ENCODE measurements around the gene MTHFD2.

The MTHFD2 gene

DNA sequence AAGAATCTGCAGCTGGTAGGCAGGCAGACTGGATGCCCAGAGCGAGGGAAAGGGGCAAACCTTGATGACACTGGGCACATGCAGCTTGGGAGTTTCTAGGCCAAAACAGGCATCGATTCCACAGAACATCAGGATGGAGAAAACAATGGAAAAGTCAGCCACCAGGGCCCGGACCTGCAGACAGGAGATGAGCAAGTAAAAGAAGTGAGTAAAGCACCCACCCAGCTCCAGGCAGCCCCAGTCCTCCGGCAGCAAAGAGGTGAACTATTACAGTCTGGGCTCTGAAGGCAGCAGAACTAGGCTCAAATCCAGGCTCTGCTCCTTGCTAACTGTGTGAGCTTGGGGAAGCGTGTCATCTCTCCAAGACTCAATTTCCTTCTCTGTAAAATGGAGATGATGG, 36.6 kb downstream of the MTHFD2 start:
- H4K20me1 ChIP-seq (ENCODE audit: insufficient read depth, low read length) = no peaks in the 10 kb centered on the region
- H3K79me2 ChIP-seq (ENCODE audit: insufficient read depth, low read length) = no peaks in the 10 kb centered on the region
- H3K9me2 ChIP-seq (ENCODE audit: low read depth, low read length) = no peaks in the 10 kb centered on the region
- peaks cover 8% of the 10 kb centered on the region; the same call in 1 of the 2 replicates for H3K27me3 ChIP-seq (ENCODE audit: insufficient read depth, low read length)
- H3K27ac ChIP-seq (ENCODE audit: low read depth, low read length, poor library complexity, severe bottlenecking) = no peak overlapping the region
- H3K4me3 ChIP-seq (ENCODE audit: low read depth, low read length, poor library complexity, severe bottlenecking) = no peak overlapping the region
- H3K4me1 ChIP-seq (ENCODE audit: insufficient read depth, low read length, severe bottlenecking) = no peaks in the 10 kb centered on the region
- TF ChIP-seq, protein P1, sequence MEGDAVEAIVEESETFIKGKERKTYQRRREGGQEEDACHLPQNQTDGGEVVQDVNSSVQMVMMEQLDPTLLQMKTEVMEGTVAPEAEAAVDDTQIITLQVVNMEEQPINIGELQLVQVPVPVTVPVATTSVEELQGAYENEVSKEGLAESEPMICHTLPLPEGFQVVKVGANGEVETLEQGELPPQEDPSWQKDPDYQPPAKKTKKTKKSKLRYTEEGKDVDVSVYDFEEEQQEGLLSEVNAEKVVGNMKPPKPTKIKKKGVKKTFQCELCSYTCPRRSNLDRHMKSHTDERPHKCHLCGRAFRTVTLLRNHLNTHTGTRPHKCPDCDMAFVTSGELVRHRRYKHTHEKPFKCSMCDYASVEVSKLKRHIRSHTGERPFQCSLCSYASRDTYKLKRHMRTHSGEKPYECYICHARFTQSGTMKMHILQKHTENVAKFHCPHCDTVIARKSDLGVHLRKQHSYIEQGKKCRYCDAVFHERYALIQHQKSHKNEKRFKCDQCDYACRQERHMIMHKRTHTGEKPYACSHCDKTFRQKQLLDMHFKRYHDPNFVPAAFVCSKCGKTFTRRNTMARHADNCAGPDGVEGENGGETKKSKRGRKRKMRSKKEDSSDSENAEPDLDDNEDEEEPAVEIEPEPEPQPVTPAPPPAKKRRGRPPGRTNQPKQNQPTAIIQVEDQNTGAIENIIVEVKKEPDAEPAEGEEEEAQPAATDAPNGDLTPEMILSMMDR (IDR thresholded peaks at IDR 0.05; ENCODE audit: low read length) = no peak
- TF ChIP-seq EZH2 (IDR thresholded peaks at IDR 0.05; ENCODE audit: borderline replicate concordance, low read length) = no peak
- no peaks in the 10 kb centered on the region for H3F3A ChIP-seq (ENCODE audit: insufficient read depth, low read length)
- no peak overlapping the region for H2AFZ ChIP-seq (ENCODE audit: low read length)
- no peaks in the 10 kb centered on the region for H3K9me3 ChIP-seq (ENCODE audit: low read length)
- H3K4me2 ChIP-seq (ENCODE audit: low read length) = no peak overlapping the region
- no peaks in the 10 kb centered on the region for H3K36me3 ChIP-seq (ENCODE audit: insufficient read depth, low read length)
- H3K9ac ChIP-seq (ENCODE audit: low read length) = no peak overlapping the region

DNA sequence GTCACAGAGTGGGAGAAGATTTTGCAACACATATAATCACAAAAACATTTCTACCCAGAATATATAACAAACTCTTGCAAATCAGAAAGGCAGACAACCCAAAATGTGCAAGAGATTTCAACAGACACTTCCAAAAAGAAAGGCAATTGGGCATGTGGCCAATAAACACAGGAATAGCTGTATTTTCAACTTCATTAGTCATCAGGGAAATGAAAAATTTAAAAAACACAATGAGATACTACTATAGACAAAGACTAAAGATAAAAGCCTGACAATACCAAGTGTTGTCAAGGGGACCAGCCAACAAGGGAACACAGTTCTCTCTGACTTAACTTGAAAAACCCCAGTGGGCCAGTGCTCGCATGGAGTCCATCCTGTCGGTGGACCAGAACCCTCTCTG, 40.5 kb downstream of the MTHFD2 start:
- H3K27ac ChIP-seq (ENCODE audit: low read depth, low read length, poor library complexity, severe bottlenecking) = no peak overlapping the region
- no peaks in the 10 kb centered on the region; the same call in 1 of the 2 replicates for H3K27me3 ChIP-seq (ENCODE audit: insufficient read depth, low read length)

DNA sequence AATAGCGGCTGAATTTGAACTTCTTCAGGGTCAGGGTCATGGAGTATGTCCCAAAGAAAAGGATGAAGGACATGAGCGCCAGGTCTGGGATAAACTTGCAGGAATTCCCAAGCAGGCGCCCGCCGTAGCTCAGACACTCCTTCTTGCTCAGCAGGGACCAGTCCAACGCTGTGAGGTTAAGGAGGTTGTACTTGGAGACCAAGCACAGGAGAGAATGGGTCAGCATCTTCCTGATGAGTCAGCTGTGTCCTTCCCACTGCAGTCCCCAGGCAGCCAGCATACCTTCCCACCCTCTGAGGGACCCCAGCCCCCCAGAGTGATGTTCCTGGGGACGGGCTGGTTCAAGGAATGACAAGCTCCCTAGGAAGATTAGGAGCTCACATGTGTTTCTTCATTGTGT, 40.9 kb downstream of the MTHFD2 start:
- Histone ChIP-seq H4K20me1 (ENCODE audit: insufficient read depth, low read length) (no peaks in the 10 kb centered on the region), H2AFZ (ENCODE audit: low read length) (no peak overlapping the region), H3K4me1 (ENCODE audit: insufficient read depth, low read length, severe bottlenecking) (no peaks in the 10 kb centered on the region), H3K4me2 (ENCODE audit: low read length) (no peak overlapping the region), H3F3A (ENCODE audit: insufficient read depth, low read length) (no peaks in the 10 kb centered on the region), H3K4me3 (ENCODE audit: low read depth, low read length, poor library complexity, severe bottlenecking) (no peak overlapping the region), H3K9me2 (ENCODE audit: low read depth, low read length) (no peaks in the 10 kb centered on the region), H3K27ac (ENCODE audit: low read depth, low read length, poor library complexity, severe bottlenecking) (no peak overlapping the region), H3K79me2 (ENCODE audit: insufficient read depth, low read length) (no peaks in the 10 kb centered on the region), H3K9ac (ENCODE audit: low read length) (no peak overlapping the region), H3K36me3 (ENCODE audit: insufficient read depth, low read length) (no peaks in the 10 kb centered on the region), H3K27me3 (ENCODE audit: insufficient read depth, low read length) (no peaks in the 10 kb centered on the region; the same call in 1 of the 2 replicates), H3K9me3 (ENCODE audit: low read length) (no peaks in the 10 kb centered on the region)
- TF ChIP-seq, protein P1 (IDR thresholded peaks at IDR 0.05; ENCODE audit: low read length) = no peak
- TF ChIP-seq EZH2 (IDR thresholded peaks at IDR 0.05; ENCODE audit: borderline replicate concordance, low read length) = no peak

More for the DNA sequence above, 40.5 kb downstream of the MTHFD2 start:
- Histone ChIP-seq H3K4me1 (ENCODE audit: insufficient read depth, low read length, severe bottlenecking) (no peaks in the 10 kb centered on the region), H3K36me3 (ENCODE audit: insufficient read depth, low read length) (no peaks in the 10 kb centered on the region), H3K9me2 (ENCODE audit: low read depth, low read length) (no peaks in the 10 kb centered on the region), H3K4me2 (ENCODE audit: low read length) (no peak overlapping the region), H3K79me2 (ENCODE audit: insufficient read depth, low read length) (no peaks in the 10 kb centered on the region), H3K9ac (ENCODE audit: low read length) (no peak overlapping the region), H4K20me1 (ENCODE audit: insufficient read depth, low read length) (no peaks in the 10 kb centered on the region), H2AFZ (ENCODE audit: low read length) (no peak overlapping the region), H3F3A (ENCODE audit: insufficient read depth, low read length) (no peaks in the 10 kb centered on the region), H3K4me3 (ENCODE audit: low read depth, low read length, poor library complexity, severe bottlenecking) (no peak overlapping the region), H3K9me3 (ENCODE audit: low read length) (no peaks in the 10 kb centered on the region)
- TF ChIP-seq, protein P1 (IDR thresholded peaks at IDR 0.05; ENCODE audit: low read length) = no peak
- no peak for TF ChIP-seq EZH2 (IDR thresholded peaks at IDR 0.05; ENCODE audit: borderline replicate concordance, low read length)
